ENCODE results near the gene KCNJ14. TPM values are rescaled to one million over a fixed set of nuclear protein-coding genes. Genes with fewer than 3 reads are reported as not detected.

KCNJ14 gene
- total and polyA plus RNA-seq, 2 donors: 0.33 to 0.42 TPM

DNA sequence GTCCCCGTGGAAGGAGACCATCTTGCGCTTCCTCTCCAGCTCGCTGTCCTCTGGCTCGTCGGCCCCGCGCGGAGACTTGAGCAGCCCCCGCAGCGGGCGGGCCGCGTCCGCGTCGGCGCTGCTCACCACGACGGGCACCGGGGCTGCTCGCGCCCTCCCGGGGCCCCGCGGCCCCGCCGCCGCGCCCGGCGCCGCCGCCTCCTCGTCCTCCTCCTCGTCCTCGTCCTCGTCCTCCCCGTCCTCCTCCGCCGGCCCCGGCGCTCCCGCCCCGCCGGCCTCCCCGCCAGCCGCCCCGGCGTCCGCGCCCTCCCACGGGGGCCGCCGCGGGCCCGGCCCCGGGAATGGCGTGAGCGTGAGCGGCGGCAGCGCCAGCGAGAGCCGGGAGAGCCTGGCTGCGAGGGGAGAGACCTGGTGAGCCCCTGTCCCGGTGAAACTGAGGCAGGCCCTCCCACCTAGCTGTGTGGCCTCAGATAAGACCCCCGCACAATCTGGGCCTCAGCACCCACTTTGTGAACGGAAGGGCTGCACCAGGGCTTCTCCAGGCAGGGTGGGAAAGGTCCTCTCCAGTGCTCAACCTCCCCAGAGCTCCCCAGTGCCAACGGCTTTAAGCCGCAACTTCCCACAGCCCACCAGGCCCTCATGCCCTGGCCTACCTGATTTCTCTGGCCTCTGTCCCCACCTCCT is 38.5 kb downstream of the KCNJ14 start:
- Histone ChIP-seq H3K4me1 (ENCODE audit: insufficient read depth) (no peaks in the 10 kb centered on the region), H3K36me3 (ENCODE audit: insufficient read depth) (no peaks in the 10 kb centered on the region), H3K27ac (ENCODE audit: low read depth) (no peak overlapping the region), H3K4me3 (ENCODE audit: low read depth, low read length) (peak overlapping the region; percentile 53)
- WGBS: 4% methylated on average over 70 of the region's 70 CpGs
- no peak for DNase-seq (ENCODE audit: extremely low spot score)

GRCh38 chr19:48495396-48495795 is 40.0 kb downstream of the KCNJ14 start:
- H3K4me1 ChIP-seq (ENCODE audit: insufficient read depth): no peaks in the 10 kb centered on the region
- no peaks in the 10 kb centered on the region for H3K36me3 ChIP-seq (ENCODE audit: insufficient read depth)
- no peak for DNase-seq (ENCODE audit: extremely low spot score)
- H3K4me3 ChIP-seq (ENCODE audit: low read depth, low read length): no peak overlapping the region
- H3K27ac ChIP-seq (ENCODE audit: low read depth): no peak overlapping the region
- WGBS: 75% methylated on average over 6 of the region's 6 CpGs

DNA sequence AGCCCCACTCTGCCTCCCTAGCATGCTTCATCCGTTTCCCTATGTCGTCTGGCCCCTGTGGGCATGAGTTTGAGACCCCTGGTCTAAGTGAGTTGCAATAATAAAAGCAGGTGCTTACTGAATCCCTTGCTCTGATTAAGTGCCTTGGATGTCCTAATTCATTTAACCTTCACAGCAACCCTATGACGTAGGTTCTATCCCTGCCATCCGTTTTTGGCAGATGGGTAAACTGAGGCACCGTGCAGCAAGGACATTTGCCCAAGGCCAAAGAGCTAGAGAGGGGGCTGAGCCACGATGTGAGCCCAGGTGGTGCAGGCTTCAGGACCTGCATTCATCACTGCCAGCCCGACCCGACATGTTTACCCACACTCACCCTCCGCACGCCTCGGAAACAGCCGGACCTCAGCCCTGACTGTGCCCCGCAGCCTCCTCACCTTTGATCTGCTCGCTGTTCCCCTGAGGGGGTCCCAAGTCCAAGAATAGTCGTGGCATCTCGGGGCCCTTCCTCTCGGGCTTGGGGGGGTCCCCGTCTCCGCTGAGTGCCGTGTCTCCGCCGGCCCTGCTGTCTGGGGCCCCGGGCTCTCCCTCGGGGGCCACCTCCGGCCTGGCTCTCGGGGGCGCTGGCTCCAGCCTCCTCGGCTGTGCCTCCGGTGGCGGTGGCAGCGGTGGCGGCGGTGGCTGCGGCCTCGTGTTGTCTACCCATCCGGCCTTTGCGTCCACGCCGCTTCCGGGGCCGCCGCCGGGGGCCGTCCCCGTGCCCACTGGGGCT is 41.8 kb downstream of the KCNJ14 start:
- Histone ChIP-seq H3K36me3 (ENCODE audit: insufficient read depth) (no peaks in the 10 kb centered on the region), H3K4me1 (ENCODE audit: insufficient read depth) (no peaks in the 10 kb centered on the region), H3K27ac (ENCODE audit: low read depth) (no peak overlapping the region), H3K4me3 (ENCODE audit: low read depth, low read length) (no peak overlapping the region)
- DNase-seq (ENCODE audit: extremely low spot score): no peak
- WGBS: 70% methylated on average over 45 of the region's 45 CpGs

DNA sequence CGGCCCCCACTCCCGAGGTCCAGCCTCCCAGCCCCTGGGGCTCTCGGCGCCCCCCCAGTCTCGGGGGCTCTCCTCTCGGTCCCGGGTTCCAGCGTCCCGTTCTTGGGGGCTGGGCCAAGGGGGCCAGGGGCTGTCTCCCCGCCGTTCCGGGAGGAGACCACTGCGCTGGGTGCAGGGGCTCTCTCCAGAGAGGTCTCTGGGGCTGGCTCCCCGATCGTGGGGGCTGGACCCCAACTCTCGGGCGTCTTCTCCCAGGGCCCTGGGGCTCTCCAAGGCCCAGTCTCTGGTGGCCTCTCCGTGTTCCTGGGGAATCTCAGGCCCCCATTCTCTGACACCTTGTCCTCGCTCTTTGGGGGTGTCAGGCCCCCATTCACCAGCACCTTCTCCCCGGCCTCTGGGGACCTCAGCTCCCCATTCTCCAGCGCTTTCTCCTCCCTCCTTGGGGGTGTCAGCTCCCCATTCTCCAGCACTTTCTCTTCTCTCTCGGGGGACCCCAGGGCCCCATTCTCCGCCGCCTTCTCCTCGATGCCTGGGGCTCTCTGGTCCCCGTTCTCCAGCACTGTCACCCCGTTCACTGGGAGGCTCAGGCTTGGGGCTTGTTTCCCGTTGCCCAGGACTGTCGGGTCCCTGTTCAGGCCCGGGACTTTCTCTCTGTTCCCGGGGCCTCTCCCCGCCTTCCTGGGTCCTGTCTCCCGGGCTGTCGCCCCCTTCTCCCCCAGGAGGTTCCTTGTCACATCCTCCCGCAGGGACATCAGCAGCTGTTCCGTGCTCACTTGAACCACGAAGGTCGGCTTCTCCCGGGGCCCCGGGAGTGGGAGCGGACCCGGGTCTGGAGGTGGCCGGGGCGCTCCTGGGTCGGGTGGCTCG is 42.6 kb downstream of the KCNJ14 start:
- H3K36me3 ChIP-seq (ENCODE audit: insufficient read depth): no peaks in the 10 kb centered on the region
- WGBS: 68% methylated on average over 46 of the region's 46 CpGs
- no peak overlapping the region for H3K4me3 ChIP-seq (ENCODE audit: low read depth, low read length)
- no peaks in the 10 kb centered on the region for H3K4me1 ChIP-seq (ENCODE audit: insufficient read depth)
- H3K27ac ChIP-seq (ENCODE audit: low read depth): no peak overlapping the region
- no peak for DNase-seq (ENCODE audit: extremely low spot score)

DNA sequence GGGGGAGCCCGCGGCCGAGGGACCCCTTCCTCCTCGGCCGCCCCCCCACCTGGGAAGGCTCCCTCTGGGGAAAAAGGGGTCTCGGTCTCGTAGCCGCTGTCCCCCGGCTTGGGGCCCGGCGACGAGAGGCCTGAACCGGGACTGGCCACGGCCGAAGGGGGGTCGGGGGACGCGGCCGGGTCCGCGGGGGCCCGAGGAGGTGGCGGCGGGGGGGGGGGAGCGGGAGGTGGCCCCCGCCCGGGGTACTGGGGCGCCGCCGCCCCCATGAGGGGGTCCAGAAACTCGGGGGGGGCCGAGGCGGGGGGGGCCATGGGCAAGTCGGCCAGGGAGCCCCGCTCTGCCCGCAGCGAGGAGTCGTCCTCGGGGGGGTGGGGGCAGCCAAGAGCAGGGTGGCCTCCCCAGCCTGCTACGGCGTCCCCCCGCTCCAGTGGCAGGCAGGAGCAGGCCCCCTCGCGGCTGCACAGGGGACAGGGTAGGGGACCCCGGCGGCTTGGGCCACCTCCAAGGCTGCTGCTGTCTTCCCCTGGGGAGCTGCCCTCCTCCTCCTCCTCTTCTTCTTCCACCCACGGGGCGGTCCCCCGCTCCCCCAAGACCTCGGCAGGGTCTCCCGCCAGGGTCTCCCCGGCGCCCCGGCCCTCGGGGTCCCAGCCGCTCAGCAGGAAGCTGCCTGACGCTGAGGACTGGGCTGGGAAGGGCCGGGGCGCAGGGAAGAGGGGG is 43.4 kb downstream of the KCNJ14 start:
- 54% methylated on average over 59 of the region's 59 CpGs for WGBS
- Histone ChIP-seq H3K4me3 (ENCODE audit: low read depth, low read length) (no peak overlapping the region), H3K36me3 (ENCODE audit: insufficient read depth) (no peaks in the 10 kb centered on the region), H3K27ac (ENCODE audit: low read depth) (no peak overlapping the region), H3K4me1 (ENCODE audit: insufficient read depth) (no peaks in the 10 kb centered on the region)
- DNase-seq (ENCODE audit: extremely low spot score): no peak

DNA sequence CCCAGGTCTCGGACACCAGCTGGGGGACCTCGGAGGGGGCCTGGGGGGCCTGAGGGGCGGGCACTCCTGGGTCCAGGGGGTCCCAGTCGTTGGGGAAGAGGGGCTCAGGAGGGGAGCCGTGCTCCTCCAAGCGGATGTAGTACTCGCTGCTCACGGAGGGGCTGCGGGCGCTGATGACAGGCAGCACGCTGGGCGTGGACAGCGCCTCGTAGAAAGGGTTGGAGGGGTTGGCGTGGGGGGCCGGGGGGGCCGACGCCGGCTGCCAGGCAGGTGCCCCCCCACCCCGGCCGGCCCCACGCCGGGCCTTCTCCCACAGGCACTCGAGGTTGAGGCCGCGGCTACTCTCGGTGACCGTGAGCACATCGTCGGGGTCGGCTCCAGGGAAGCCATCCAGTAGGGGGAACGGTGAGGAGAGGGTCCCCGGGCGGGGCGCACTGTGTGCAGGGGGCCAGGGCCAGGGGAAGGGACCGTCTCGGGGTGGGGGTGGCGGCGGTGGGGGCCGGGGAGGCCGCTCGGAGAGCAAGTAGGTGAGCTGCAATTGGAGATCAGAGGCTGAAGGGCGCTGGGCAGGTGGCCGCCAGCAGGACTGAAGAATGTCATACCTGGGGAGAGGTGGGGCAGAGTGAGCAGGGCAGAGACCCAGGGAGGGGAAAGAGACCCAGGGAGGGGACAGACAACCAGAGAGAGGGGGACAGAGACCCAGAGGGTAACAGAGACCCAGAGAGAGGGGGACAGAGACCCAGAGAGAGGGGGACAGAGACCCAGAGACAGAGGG is 44.1 kb downstream of the KCNJ14 start:
- Histone ChIP-seq H3K4me3 (ENCODE audit: low read depth, low read length) (no peak overlapping the region), H3K4me1 (ENCODE audit: insufficient read depth) (no peaks in the 10 kb centered on the region), H3K27ac (ENCODE audit: low read depth) (no peak overlapping the region), H3K36me3 (ENCODE audit: insufficient read depth) (no peaks in the 10 kb centered on the region)
- WGBS: 63% methylated on average over 44 of the region's 44 CpGs
- no peak for DNase-seq (ENCODE audit: extremely low spot score)

GRCh38 chr19:48500830-48501493 is 45.6 kb downstream of the KCNJ14 start:
- H3K27ac ChIP-seq (ENCODE audit: low read depth): no peak overlapping the region
- no peak overlapping the region for H3K4me3 ChIP-seq (ENCODE audit: low read depth, low read length)
- WGBS: 48% methylated on average over 32 of the region's 32 CpGs
- no peaks in the 10 kb centered on the region for H3K36me3 ChIP-seq (ENCODE audit: insufficient read depth)
- DNase-seq (ENCODE audit: extremely low spot score): no peak
- H3K4me1 ChIP-seq (ENCODE audit: insufficient read depth): no peaks in the 10 kb centered on the region

- DNase-seq (ENCODE audit: extremely low spot score): peak; percentile 89
- WGBS: 4% methylated on average over 20 of the region's 20 CpGs
Measured at GRCh38 chr19:48501494-48502349, 46.3 kb downstream of the KCNJ14 start.

GRCh38 chr19:48502350-48503018 is 47.1 kb downstream of the KCNJ14 start:
- no peaks in the 10 kb centered on the region for H3K36me3 ChIP-seq (ENCODE audit: insufficient read depth)
- WGBS: 31% methylated on average over 27 of the region's 27 CpGs
- no peak overlapping the region for H3K4me3 ChIP-seq (ENCODE audit: low read depth, low read length)
- no peaks in the 10 kb centered on the region for H3K4me1 ChIP-seq (ENCODE audit: insufficient read depth)
- H3K27ac ChIP-seq (ENCODE audit: low read depth): no peak overlapping the region
- DNase-seq (ENCODE audit: extremely low spot score): no peak

More at GRCh38 chr19:48501494-48502349, 46.3 kb downstream of the KCNJ14 start:
- H3K36me3 ChIP-seq (ENCODE audit: insufficient read depth): no peaks in the 10 kb centered on the region
- H3K27ac ChIP-seq (ENCODE audit: low read depth): no peak overlapping the region
- no peak overlapping the region for H3K4me3 ChIP-seq (ENCODE audit: low read depth, low read length)
- H3K4me1 ChIP-seq (ENCODE audit: insufficient read depth): no peaks in the 10 kb centered on the region

DNA sequence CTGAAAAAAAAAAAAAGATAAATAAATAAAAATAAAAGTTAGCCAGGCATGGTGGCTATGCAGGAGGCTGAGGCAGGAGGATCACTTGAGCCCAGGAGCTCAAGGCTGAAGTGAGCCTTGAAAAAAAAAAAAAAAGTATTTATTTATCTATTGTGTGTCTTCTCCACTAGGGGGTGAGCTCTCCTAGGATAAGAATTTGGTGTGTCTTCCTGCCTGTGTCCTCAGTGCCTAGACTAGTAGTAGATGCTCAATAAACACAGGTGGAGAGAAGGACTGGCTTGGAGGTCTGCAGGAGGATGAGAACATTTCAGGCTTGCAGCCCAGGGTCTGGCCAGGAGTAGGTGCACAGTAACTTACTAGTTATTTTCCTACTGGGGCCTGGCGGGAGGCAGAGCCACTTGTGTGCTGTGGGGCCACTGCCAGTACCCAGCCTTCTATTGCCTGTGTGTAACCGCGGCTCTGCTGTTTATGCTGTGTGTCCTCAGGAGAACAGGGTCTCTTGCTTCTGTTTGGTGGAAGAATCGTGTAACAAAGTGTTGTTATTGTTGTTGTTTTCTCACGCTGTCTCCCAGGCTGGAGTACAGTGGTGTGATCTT is 50.9 kb downstream of the KCNJ14 start:
- H3K27ac ChIP-seq (ENCODE audit: low read depth): no peak overlapping the region
- no peak for DNase-seq (ENCODE audit: extremely low spot score)
- no peaks in the 10 kb centered on the region for H3K4me1 ChIP-seq (ENCODE audit: insufficient read depth)
- H3K4me3 ChIP-seq (ENCODE audit: low read depth, low read length): no peak overlapping the region
- no peaks in the 10 kb centered on the region for H3K36me3 ChIP-seq (ENCODE audit: insufficient read depth)
- 89% methylated on average over 5 of the region's 5 CpGs for WGBS

DNA sequence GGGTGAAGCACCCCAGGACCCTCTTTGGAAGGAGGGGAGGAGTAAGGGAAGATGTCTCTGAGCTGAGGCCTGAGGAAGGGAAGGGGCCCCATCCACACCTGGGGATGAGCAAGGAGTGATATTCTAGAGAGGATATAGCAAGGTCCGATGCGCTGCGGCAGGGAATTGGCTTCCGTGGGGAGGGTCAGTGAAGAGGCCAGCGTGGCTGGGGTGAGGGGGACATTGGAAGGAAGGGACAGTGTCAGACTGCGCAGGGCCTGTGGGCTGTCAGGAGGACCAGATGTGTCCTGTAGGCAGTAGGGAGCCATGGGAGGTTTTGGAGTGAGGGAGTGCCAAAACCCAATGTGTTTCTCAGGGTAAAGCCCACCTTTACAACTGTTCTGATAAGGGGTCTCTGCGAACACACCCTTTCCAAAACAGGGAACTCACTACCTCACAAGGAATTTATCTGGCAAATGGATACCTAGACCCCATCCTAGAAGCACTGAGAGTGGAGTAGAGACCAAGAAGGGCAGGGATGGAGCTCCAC is 52.6 kb downstream of the KCNJ14 start:
- H3K4me3 ChIP-seq (ENCODE audit: low read depth, low read length): no peak overlapping the region

More for the DNA sequence above, 52.6 kb downstream of the KCNJ14 start:
- Histone ChIP-seq H3K4me1 (ENCODE audit: insufficient read depth) (no peaks in the 10 kb centered on the region), H3K27ac (ENCODE audit: low read depth) (no peak overlapping the region), H3K36me3 (ENCODE audit: insufficient read depth) (no peaks in the 10 kb centered on the region)
- no peak for DNase-seq (ENCODE audit: extremely low spot score)
- WGBS: 81% methylated on average over 7 of the region's 7 CpGs
